ENCODE results near the gene ITPRID2.

The ITPRID2 gene

GRCh38 chr2:181970160-181970794 lies 78.7 kb downstream of the ITPRID2 start:
- no peak for TF ChIP-seq POLR2AphosphoS5 (IDR thresholded peaks at IDR 0.05; ENCODE audit: low read depth, low read length)
- no peak for TF ChIP-seq TAF1 (IDR thresholded peaks at IDR 0.05; ENCODE audit: borderline replicate concordance, insufficient read depth, low read length)
- no peak for TF ChIP-seq FOXP2 (optimal IDR thresholded peaks at IDR 0.05; ENCODE audit: borderline replicate concordance, extremely low read depth, extremely low read length, insufficient read depth)
- TF ChIP-seq REST (IDR thresholded peaks at IDR 0.05; ENCODE audit: insufficient read depth in 1 of 2, low read depth in 2 of 2, low read length in 2 of 2) = no peak
- no peak for TF ChIP-seq SIN3A (IDR thresholded peaks at IDR 0.05; ENCODE audit: borderline replicate concordance, insufficient read depth, low read length)

- TF ChIP-seq SIN3A (IDR thresholded peaks at IDR 0.05; ENCODE audit: borderline replicate concordance, insufficient read depth, low read length) (no peak), REST (IDR thresholded peaks at IDR 0.05; ENCODE audit: insufficient read depth in 1 of 2, low read depth in 2 of 2, low read length in 2 of 2) (no peak), TAF1 (IDR thresholded peaks at IDR 0.05; ENCODE audit: borderline replicate concordance, insufficient read depth, low read length) (no peak), FOXP2 (optimal IDR thresholded peaks at IDR 0.05; ENCODE audit: borderline replicate concordance, extremely low read depth, extremely low read length, insufficient read depth) (no peak), POLR2AphosphoS5 (IDR thresholded peaks at IDR 0.05; ENCODE audit: low read depth, low read length) (no peak)
Measured at GRCh38 chr2:181971032-181971431, 79.5 kb downstream of the ITPRID2 start.

- TF ChIP-seq FOXP2 (optimal IDR thresholded peaks at IDR 0.05; ENCODE audit: borderline replicate concordance, extremely low read depth, extremely low read length, insufficient read depth) (no peak), TAF1 (IDR thresholded peaks at IDR 0.05; ENCODE audit: borderline replicate concordance, insufficient read depth, low read length) (no peak), SIN3A (IDR thresholded peaks at IDR 0.05; ENCODE audit: borderline replicate concordance, insufficient read depth, low read length) (no peak), REST (IDR thresholded peaks at IDR 0.05; ENCODE audit: insufficient read depth in 1 of 2, low read depth in 2 of 2, low read length in 2 of 2) (no peak), POLR2AphosphoS5 (IDR thresholded peaks at IDR 0.05; ENCODE audit: low read depth, low read length) (no peak)
Measured at GRCh38 chr2:181972431-181973170, 81.1 kb downstream of the ITPRID2 start.

- TF ChIP-seq TAF1 (IDR thresholded peaks at IDR 0.05; ENCODE audit: borderline replicate concordance, insufficient read depth, low read length) (no peak), POLR2AphosphoS5 (IDR thresholded peaks at IDR 0.05; ENCODE audit: low read depth, low read length) (no peak), SIN3A (IDR thresholded peaks at IDR 0.05; ENCODE audit: borderline replicate concordance, insufficient read depth, low read length) (no peak), FOXP2 (optimal IDR thresholded peaks at IDR 0.05; ENCODE audit: borderline replicate concordance, extremely low read depth, extremely low read length, insufficient read depth) (no peak), REST (IDR thresholded peaks at IDR 0.05; ENCODE audit: insufficient read depth in 1 of 2, low read depth in 2 of 2, low read length in 2 of 2) (no peak)
Measured at GRCh38 chr2:181973171-181973783, 81.7 kb downstream of the ITPRID2 start.

Data from PFSK-1 (cell line).